OCI-LY3 (cell line): ENCODE measurements around the gene DOK5.

Experiments used
- H2AFZ ChIP-seq: fragments of 200-600, 300-600 bp; shearing (Covaris generic); 2 replicates; pipeline ENCODE4 v1.6.0; 2014; ENCODE audit warnings: antibody characterized with exemption, low read depth, low read length
- H3K27ac ChIP-seq: fragments of 200-600, 300-600 bp; sonication (generic); 2 replicates; pipeline ENCODE4 v1.5.1; 2014; ENCODE audit warnings: mild to moderate bottlenecking, low read length, moderate library complexity, mixed read lengths
- H3K27me3 ChIP-seq: fragments of 200-600, 300-600 bp; sonication (generic); 2 replicates; pipeline ENCODE4 v1.6.1; 2014; ENCODE audit warnings: low read depth, low read length, mixed read lengths
- H3K36me3 ChIP-seq: fragments of 200-600, 300-600 bp; sonication (generic); replicated peaks from 2 replicates; pipeline ENCODE3; 2014; ENCODE audit warnings: low read depth, low read length, mixed read lengths
- H3K4me1 ChIP-seq: fragments of 300-600, 200-600 bp; sonication (generic); 2 replicates; pipeline ENCODE4 v1.6.1; 2014; ENCODE audit warnings: low read length, mixed read lengths
- H3K4me2 ChIP-seq: fragments of 200-600, 300-600 bp; sonication (generic); 2 replicates; pipeline ENCODE4 v1.6.1; 2014; ENCODE audit warnings: low read length, mixed read lengths
- H3K4me3 ChIP-seq: fragments of 300-600, 200-600 bp; sonication (generic); 2 replicates; pipeline ENCODE4 v1.5.1; 2014; ENCODE audit warnings: antibody characterized with exemption, mild to moderate bottlenecking, low read length, moderate library complexity
- H3K79me2 ChIP-seq: fragments of 300-600, 200-600 bp; shearing (Covaris generic); 2 replicates; pipeline ENCODE4 v1.6.1; 2014; ENCODE audit warnings: mild to moderate bottlenecking, low read length, mixed read lengths
- H3K9ac ChIP-seq: fragments of 300-600, 200-600 bp; shearing (Covaris generic); 2 replicates; pipeline ENCODE4 v1.6.0; 2014; ENCODE audit warnings: mild to moderate bottlenecking, low read length, moderate library complexity
- H3K9me3 ChIP-seq: fragments of 200-600, 300-600 bp; shearing (Covaris generic); 2 replicates; pipeline ENCODE4 v1.6.1; 2014; ENCODE audit warnings: low read length, mixed read lengths; ENCODE audit not compliant: insufficient read depth
- H4K20me1 ChIP-seq: fragments of 200-600, 300-600 bp; sonication (generic); 2 replicates; pipeline ENCODE4 v1.6.1; 2016; ENCODE audit warnings: low read length, mixed read lengths; ENCODE audit not compliant: insufficient read depth
- EZH2phosphoT487 ChIP-seq: fragments of 200-600 bp; shearing (Covaris generic); IDR thresholded peaks from 2 replicates; pipeline ENCODE4 v1.6.1; 2018; ENCODE audit warnings: antibody characterized with exemption, mixed run types, low read depth
- TF ChIP-seq, protein P1 (sequence below): fragments of 200-600, 300-600 bp; sonication (generic); IDR thresholded peaks from 2 replicates; pipeline ENCODE4 v1.5.1; 2014; ENCODE audit warnings: antibody characterized with exemption, low read length, low read depth

DOK5 gene

DNA sequence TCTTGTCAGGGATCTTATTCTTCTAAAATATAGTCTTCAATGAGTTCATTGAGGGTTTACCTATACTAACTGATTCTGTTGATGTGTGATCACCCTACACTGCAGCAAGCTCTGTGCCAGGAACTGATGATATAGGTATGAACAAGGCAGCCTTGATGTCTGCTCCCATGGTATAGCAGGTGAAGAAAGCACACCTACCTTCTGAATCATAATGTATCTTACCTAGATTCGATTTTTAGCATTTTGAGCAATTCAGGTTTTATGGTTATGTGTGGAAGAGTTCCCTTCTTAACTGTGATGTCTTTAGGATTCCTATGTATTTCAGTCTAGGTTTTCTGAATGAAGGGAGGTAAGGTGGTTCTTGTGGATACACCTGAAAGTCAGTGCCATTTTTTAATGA, 223.0 kb downstream of the DOK5 start:
- Histone ChIP-seq H3K9ac (no peak overlapping the region), H3K27me3 (peaks cover 9% of the 10 kb centered on the region)

More for the DNA sequence above, 223.0 kb downstream of the DOK5 start:
- H2AFZ ChIP-seq = no peak overlapping the region
- H3K4me2 ChIP-seq = no peak overlapping the region
- no peaks in the 10 kb centered on the region for H3K9me3 ChIP-seq
- H4K20me1 ChIP-seq = no peaks in the 10 kb centered on the region
- H3K79me2 ChIP-seq = no peaks in the 10 kb centered on the region
- no peaks in the 10 kb centered on the region for H3K4me1 ChIP-seq
- no peaks in the 10 kb centered on the region for H3K36me3 ChIP-seq
- TF ChIP-seq, protein P1, sequence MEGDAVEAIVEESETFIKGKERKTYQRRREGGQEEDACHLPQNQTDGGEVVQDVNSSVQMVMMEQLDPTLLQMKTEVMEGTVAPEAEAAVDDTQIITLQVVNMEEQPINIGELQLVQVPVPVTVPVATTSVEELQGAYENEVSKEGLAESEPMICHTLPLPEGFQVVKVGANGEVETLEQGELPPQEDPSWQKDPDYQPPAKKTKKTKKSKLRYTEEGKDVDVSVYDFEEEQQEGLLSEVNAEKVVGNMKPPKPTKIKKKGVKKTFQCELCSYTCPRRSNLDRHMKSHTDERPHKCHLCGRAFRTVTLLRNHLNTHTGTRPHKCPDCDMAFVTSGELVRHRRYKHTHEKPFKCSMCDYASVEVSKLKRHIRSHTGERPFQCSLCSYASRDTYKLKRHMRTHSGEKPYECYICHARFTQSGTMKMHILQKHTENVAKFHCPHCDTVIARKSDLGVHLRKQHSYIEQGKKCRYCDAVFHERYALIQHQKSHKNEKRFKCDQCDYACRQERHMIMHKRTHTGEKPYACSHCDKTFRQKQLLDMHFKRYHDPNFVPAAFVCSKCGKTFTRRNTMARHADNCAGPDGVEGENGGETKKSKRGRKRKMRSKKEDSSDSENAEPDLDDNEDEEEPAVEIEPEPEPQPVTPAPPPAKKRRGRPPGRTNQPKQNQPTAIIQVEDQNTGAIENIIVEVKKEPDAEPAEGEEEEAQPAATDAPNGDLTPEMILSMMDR = no peak
- TF ChIP-seq EZH2phosphoT487 = no peak
- no peak overlapping the region for H3K4me3 ChIP-seq
- no peak overlapping the region for H3K27ac ChIP-seq
